Activated CD8-positive, alpha-beta memory T cell treated with anti-CD3 and anti-CD28 coated beads, Interleukin-2, amount 10 ng/mL, durations not matched to agents 7 days and 5 days (primary cell): Measurements from ENCODE around the gene PDE1A. TPM values are rescaled to one million over a fixed set of nuclear protein-coding genes. Genes with fewer than 3 reads are reported as not detected.

Experiments
- ATAC-seq: fragments of 150-1000 bp; cut with Tn5 transposase; one replicate; pipeline ENCODE4 v1.10.0; 2021; ENCODE audit warnings: moderate library complexity
- CTCF ChIA-PET: fragments of 350-600 bp; sonication (Branson Sonifier 250); formaldehyde crosslinking; loops from one replicate; lab custom pipeline; 2021; ENCODE audit warnings: antibody characterized with exemption; lab: Charles Lee
- DNase-seq: peaks from one replicate; pipeline ENCODE4 v3.0.0-alpha.2; 2020
- H3K27ac Mint-ChIP-seq: one replicate; pipeline ENCODE4 v1.8.0; 2021; ENCODE audit warnings: mild to moderate bottlenecking, mixed read lengths
- H3K27me3 Mint-ChIP-seq: one replicate; pipeline ENCODE4 v1.8.0; 2021; ENCODE audit warnings: mixed read lengths
- H3K36me3 Mint-ChIP-seq: one replicate; pipeline ENCODE4 v1.8.0; 2021; ENCODE audit warnings: mild to moderate bottlenecking, mixed read lengths
- H3K4me1 Mint-ChIP-seq: one replicate; pipeline ENCODE4 v1.8.0; 2021; ENCODE audit warnings: mixed read lengths
- H3K4me3 Mint-ChIP-seq: one replicate; pipeline ENCODE4 v1.8.0; 2021; ENCODE audit warnings: mild to moderate bottlenecking, moderate library complexity, mixed read lengths
- H3K9me3 Mint-ChIP-seq: one replicate; pipeline ENCODE4 v1.8.0; 2022; ENCODE audit warnings: low read depth, mixed read lengths
- total RNA-seq, 2 experiments: library from RNA; stranded (reverse); gene quantifications; one replicate each; pipeline ENCODE4 v1.2.3, GENCODE V29; 2021

PDE1A gene
- total RNA-seq, 2 experiments from 2014 or later, result not detected

- DNase-seq (no peak), ATAC-seq (no peak)
- Mint-ChIP-seq H3K27me3 (no peaks in the 10 kb centered on the region), H3K4me1 (no peaks in the 10 kb centered on the region), H3K9me3 (no peaks in the 10 kb centered on the region), H3K27ac (no peak overlapping the region), H3K36me3 (no peaks in the 10 kb centered on the region), H3K4me3 (no peak overlapping the region)
- CTCF ChIA-PET, result no interaction called here
These were observed 66.1 kb downstream of the PDE1A start for GRCh38 chr2:182360663-182361260.

- Mint-ChIP-seq H3K9me3 (no peaks in the 10 kb centered on the region), H3K27me3 (no peaks in the 10 kb centered on the region), H3K36me3 (no peaks in the 10 kb centered on the region), H3K4me1 (no peaks in the 10 kb centered on the region), H3K27ac (no peak overlapping the region), H3K4me3 (no peak overlapping the region)
- no peak for DNase-seq
- CTCF ChIA-PET, result no interaction called here
- ATAC-seq, result no peak
These were observed 66.7 kb downstream of the PDE1A start for GRCh38 chr2:182359990-182360662.

- no peak overlapping the region for H3K27ac Mint-ChIP-seq
- ATAC-seq (no peak), DNase-seq (no peak)
- H3K4me3 Mint-ChIP-seq, result no peak overlapping the region
- CTCF ChIA-PET, result no interaction called here
- no peaks in the 10 kb centered on the region for H3K36me3 Mint-ChIP-seq
- no peaks in the 10 kb centered on the region for H3K27me3 Mint-ChIP-seq
- no peaks in the 10 kb centered on the region for H3K4me1 Mint-ChIP-seq
- no peaks in the 10 kb centered on the region for H3K9me3 Mint-ChIP-seq
These were observed 67.5 kb downstream of the PDE1A start for GRCh38 chr2:182359027-182359989.

GRCh38 chr2:182358601-182359000 lies 68.2 kb downstream of the PDE1A start:
- CTCF ChIA-PET, result no interaction called here
- no peaks in the 10 kb centered on the region for H3K9me3 Mint-ChIP-seq
- no peaks in the 10 kb centered on the region for H3K27me3 Mint-ChIP-seq
- no peak for DNase-seq
- H3K4me1 Mint-ChIP-seq, result no peaks in the 10 kb centered on the region
- no peak for ATAC-seq
- no peak overlapping the region for H3K4me3 Mint-ChIP-seq
- no peak overlapping the region for H3K27ac Mint-ChIP-seq
- H3K36me3 Mint-ChIP-seq, result no peaks in the 10 kb centered on the region

GRCh38 chr2:182355815-182356214 lies 71.0 kb downstream of the PDE1A start:
- CTCF ChIA-PET, result no interaction called here

GRCh38 chr2:182351427-182351826 lies 75.4 kb downstream of the PDE1A start:
- CTCF ChIA-PET, result no interaction called here
- H3K36me3 Mint-ChIP-seq, result no peaks in the 10 kb centered on the region
- no peak overlapping the region for H3K4me3 Mint-ChIP-seq
- H3K27ac Mint-ChIP-seq, result no peak overlapping the region
- no peak for DNase-seq
- H3K4me1 Mint-ChIP-seq, result no peaks in the 10 kb centered on the region
- H3K27me3 Mint-ChIP-seq, result no peaks in the 10 kb centered on the region
- no peaks in the 10 kb centered on the region for H3K9me3 Mint-ChIP-seq
- ATAC-seq, result no peak

More at GRCh38 chr2:182355815-182356214, 71.0 kb downstream of the PDE1A start:
- ATAC-seq (no peak), DNase-seq (no peak)
- H3K9me3 Mint-ChIP-seq, result no peaks in the 10 kb centered on the region
- H3K27me3 Mint-ChIP-seq, result no peaks in the 10 kb centered on the region
- no peak overlapping the region for H3K4me3 Mint-ChIP-seq
- H3K27ac Mint-ChIP-seq, result no peak overlapping the region
- no peaks in the 10 kb centered on the region for H3K36me3 Mint-ChIP-seq
- no peaks in the 10 kb centered on the region for H3K4me1 Mint-ChIP-seq

GRCh38 chr2:182349268-182349667 lies 77.6 kb downstream of the PDE1A start:
- Mint-ChIP-seq H3K9me3 (no peaks in the 10 kb centered on the region), H3K4me3 (no peak overlapping the region), H3K27ac (no peak overlapping the region), H3K27me3 (no peaks in the 10 kb centered on the region), H3K4me1 (no peaks in the 10 kb centered on the region), H3K36me3 (no peaks in the 10 kb centered on the region)
- ATAC-seq (no peak), DNase-seq (no peak)
- CTCF ChIA-PET, result no interaction called here

GRCh38 chr2:182345384-182345783 lies 81.5 kb downstream of the PDE1A start:
- H3K4me3 Mint-ChIP-seq, result no peak overlapping the region
- no peak for DNase-seq
- H3K4me1 Mint-ChIP-seq, result no peaks in the 10 kb centered on the region
- no peak for ATAC-seq
- CTCF ChIA-PET, result interaction anchor here (0.7 kb wide), 1 partner anchor 306 kb away, joined by 3 read pairs; no protein-coding TSS in a partner anchor
- no peaks in the 10 kb centered on the region for H3K9me3 Mint-ChIP-seq
- H3K36me3 Mint-ChIP-seq, result no peaks in the 10 kb centered on the region
- no peak overlapping the region for H3K27ac Mint-ChIP-seq
- no peaks in the 10 kb centered on the region for H3K27me3 Mint-ChIP-seq

GRCh38 chr2:182330451-182331305 lies 96.2 kb downstream of the PDE1A start:
- CTCF ChIA-PET, result no interaction called here

GRCh38 chr2:182324665-182325064 lies 102.2 kb downstream of the PDE1A start:
- ATAC-seq (no peak), DNase-seq (no peak)
- no peaks in the 10 kb centered on the region for H3K4me1 Mint-ChIP-seq
- no peak overlapping the region for H3K4me3 Mint-ChIP-seq
- no peaks in the 10 kb centered on the region for H3K9me3 Mint-ChIP-seq
- CTCF ChIA-PET, result no interaction called here
- no peak overlapping the region for H3K27ac Mint-ChIP-seq
- H3K27me3 Mint-ChIP-seq, result no peaks in the 10 kb centered on the region
- H3K36me3 Mint-ChIP-seq, result no peaks in the 10 kb centered on the region

More at GRCh38 chr2:182330451-182331305, 96.2 kb downstream of the PDE1A start:
- no peak overlapping the region for H3K4me3 Mint-ChIP-seq
- H3K27me3 Mint-ChIP-seq, result no peaks in the 10 kb centered on the region
- no peaks in the 10 kb centered on the region for H3K4me1 Mint-ChIP-seq
- H3K9me3 Mint-ChIP-seq, result peaks cover 2% of the 10 kb centered on the region
- ATAC-seq (no peak), DNase-seq (no peak)
- no peaks in the 10 kb centered on the region for H3K36me3 Mint-ChIP-seq
- no peak overlapping the region for H3K27ac Mint-ChIP-seq

- ATAC-seq (no peak), DNase-seq (no peak)
- H3K4me1 Mint-ChIP-seq, result no peaks in the 10 kb centered on the region
- H3K27me3 Mint-ChIP-seq, result no peaks in the 10 kb centered on the region
- no peak overlapping the region for H3K4me3 Mint-ChIP-seq
- H3K9me3 Mint-ChIP-seq, result no peaks in the 10 kb centered on the region
- CTCF ChIA-PET, result no interaction called here
- no peak overlapping the region for H3K27ac Mint-ChIP-seq
- no peaks in the 10 kb centered on the region for H3K36me3 Mint-ChIP-seq
These were observed 105.7 kb downstream of the PDE1A start for GRCh38 chr2:182321096-182321495.

GRCh38 chr2:182319556-182320505 lies 107.0 kb downstream of the PDE1A start:
- no peaks in the 10 kb centered on the region for H3K4me1 Mint-ChIP-seq
- no peaks in the 10 kb centered on the region for H3K27me3 Mint-ChIP-seq
- H3K27ac Mint-ChIP-seq, result no peak overlapping the region
- ATAC-seq (no peak), DNase-seq (no peak)
- no peaks in the 10 kb centered on the region for H3K9me3 Mint-ChIP-seq
- H3K36me3 Mint-ChIP-seq, result no peaks in the 10 kb centered on the region
- no peak overlapping the region for H3K4me3 Mint-ChIP-seq
- CTCF ChIA-PET, result no interaction called here
